HL-60 (cell line): ENCODE data around the gene HDGFL3.

Experiments used
- POLR2AphosphoS5 ChIP-seq: IDR thresholded peaks from 2 replicates; pipeline ENCODE4 v1.6.1; 2012; ENCODE audit warnings: low read depth
- TF ChIP-seq, protein P1 (sequence below): IDR thresholded peaks from one replicate; pipeline ENCODE4 v1.5.1; 2011; ENCODE audit warnings: low read length, control low read depth, inconsistent platforms; ENCODE audit not compliant: insufficient read depth

GRCh38 chr15:83144771-83145170 is 62.9 kb downstream of the HDGFL3 start:
- TF ChIP-seq, protein P1, sequence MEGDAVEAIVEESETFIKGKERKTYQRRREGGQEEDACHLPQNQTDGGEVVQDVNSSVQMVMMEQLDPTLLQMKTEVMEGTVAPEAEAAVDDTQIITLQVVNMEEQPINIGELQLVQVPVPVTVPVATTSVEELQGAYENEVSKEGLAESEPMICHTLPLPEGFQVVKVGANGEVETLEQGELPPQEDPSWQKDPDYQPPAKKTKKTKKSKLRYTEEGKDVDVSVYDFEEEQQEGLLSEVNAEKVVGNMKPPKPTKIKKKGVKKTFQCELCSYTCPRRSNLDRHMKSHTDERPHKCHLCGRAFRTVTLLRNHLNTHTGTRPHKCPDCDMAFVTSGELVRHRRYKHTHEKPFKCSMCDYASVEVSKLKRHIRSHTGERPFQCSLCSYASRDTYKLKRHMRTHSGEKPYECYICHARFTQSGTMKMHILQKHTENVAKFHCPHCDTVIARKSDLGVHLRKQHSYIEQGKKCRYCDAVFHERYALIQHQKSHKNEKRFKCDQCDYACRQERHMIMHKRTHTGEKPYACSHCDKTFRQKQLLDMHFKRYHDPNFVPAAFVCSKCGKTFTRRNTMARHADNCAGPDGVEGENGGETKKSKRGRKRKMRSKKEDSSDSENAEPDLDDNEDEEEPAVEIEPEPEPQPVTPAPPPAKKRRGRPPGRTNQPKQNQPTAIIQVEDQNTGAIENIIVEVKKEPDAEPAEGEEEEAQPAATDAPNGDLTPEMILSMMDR, result no peak
- no peak for TF ChIP-seq POLR2AphosphoS5
